RWPE2 (cell line): Measurements from ENCODE around the gene SHROOM2.
A peak's percentile ranks its signal among the peaks of the same experiment; 100 is the strongest.

Experiments used
- ATAC-seq: fragments of 200-7000 bp; cut with Tn5 transposase; 3 replicates; pipeline ENCODE4 v1.9.1; 2021; ENCODE audit warnings: low read depth
- DNase-seq: peaks from one replicate; pipeline ENCODE4 v3.0.0-alpha.2; 2020; ENCODE audit warnings: low spot score
- H3K27ac ChIP-seq: fragments of 450-650 bp; 2 replicates; pipeline ENCODE4 v1.5.1; 2017; ENCODE audit warnings: mild to moderate bottlenecking; ENCODE audit not compliant: poor library complexity, severe bottlenecking
- H3K27me3 ChIP-seq: fragments of 250-450 bp; sonication (Bioruptor Pico); 2 replicates; pipeline ENCODE4 v1.5.1; 2021; ENCODE audit warnings: mild to moderate bottlenecking, moderate library complexity; ENCODE audit not compliant: insufficient read depth, poor library complexity, severe bottlenecking
- H3K36me3 ChIP-seq: fragments of 250-450 bp; sonication (Bioruptor Pico); 2 replicates; pipeline ENCODE4 v1.5.1; 2020; ENCODE audit warnings: low read depth, mild to moderate bottlenecking, moderate library complexity
- H3K4me1 ChIP-seq: fragments of 250-450 bp; sonication (Bioruptor Pico); 2 replicates; pipeline ENCODE4 v1.5.1; 2021; ENCODE audit warnings: mild to moderate bottlenecking, moderate library complexity; ENCODE audit not compliant: insufficient read depth, poor library complexity, severe bottlenecking
- H3K4me3 ChIP-seq: fragments of 250-450 bp; sonication (Bioruptor Pico); 2 replicates; pipeline ENCODE4 v1.5.1; 2021; ENCODE audit warnings: mild to moderate bottlenecking, moderate library complexity; ENCODE audit not compliant: severe bottlenecking
- H3K9me3 ChIP-seq: fragments of 250-450 bp; sonication (Bioruptor Pico); 2 replicates; pipeline ENCODE4 v1.5.1; 2021; ENCODE audit warnings: mild to moderate bottlenecking, moderate library complexity; ENCODE audit not compliant: severe bottlenecking
- TF ChIP-seq, protein P1 (sequence below): fragments of 450-650 bp; IDR thresholded peaks from one replicate; pipeline ENCODE4 v1.5.1; 2017; ENCODE audit warnings: mild to moderate bottlenecking, moderate library complexity; ENCODE audit not compliant: poor library complexity, severe bottlenecking

SHROOM2 gene

DNA sequence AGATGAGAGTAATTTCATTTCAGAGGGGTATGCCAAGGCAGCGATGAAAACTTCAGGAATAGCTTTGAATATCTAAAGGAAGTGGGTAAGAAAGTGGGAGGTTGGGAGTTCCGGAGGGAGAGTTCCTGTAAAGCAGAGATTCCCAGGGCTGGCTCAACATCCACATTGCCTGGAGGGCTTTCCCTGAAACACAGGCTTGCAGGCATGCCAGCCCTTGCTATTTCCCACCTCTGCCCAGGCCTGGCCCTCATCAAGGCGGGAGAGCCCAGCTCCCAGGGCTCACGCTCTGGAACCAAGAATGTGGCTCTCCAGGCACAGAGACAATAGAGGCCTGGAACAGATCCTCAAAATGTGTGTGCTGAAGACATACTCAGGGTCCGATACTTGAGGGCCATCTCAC lies 137.1 kb downstream of the SHROOM2 start:
- no peaks in the 10 kb centered on the region for H3K36me3 ChIP-seq
- peak overlapping the region; percentile 21 for H3K27ac ChIP-seq

DNA sequence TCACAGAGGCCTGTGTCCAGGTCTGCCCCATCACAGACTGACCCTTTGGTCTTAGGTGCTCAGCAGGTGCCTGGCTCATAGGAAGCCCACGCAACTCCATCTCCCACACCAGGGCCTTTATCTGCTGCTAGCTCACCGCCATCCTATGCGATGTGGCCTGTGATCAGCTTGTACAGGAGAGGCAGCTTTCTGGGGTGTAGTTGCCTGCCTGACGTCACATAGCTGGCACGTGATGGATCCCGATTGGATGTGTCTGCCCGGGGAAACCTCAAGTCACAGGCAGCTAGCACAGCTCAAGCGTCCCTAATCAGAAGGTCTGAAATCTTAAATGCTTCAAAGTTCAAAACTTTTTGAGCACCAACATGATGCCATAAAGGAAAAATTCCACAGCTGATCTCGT lies 139.8 kb downstream of the SHROOM2 start:
- H3K4me3 ChIP-seq = no peak overlapping the region
- no peak overlapping the region for H3K27ac ChIP-seq
- DNase-seq = no peak
- H3K36me3 ChIP-seq = no peaks in the 10 kb centered on the region
- H3K27me3 ChIP-seq = no peaks in the 10 kb centered on the region
- no peaks in the 10 kb centered on the region for H3K4me1 ChIP-seq
- no peaks in the 10 kb centered on the region for H3K9me3 ChIP-seq
- no peak for ATAC-seq
- TF ChIP-seq, protein P1, sequence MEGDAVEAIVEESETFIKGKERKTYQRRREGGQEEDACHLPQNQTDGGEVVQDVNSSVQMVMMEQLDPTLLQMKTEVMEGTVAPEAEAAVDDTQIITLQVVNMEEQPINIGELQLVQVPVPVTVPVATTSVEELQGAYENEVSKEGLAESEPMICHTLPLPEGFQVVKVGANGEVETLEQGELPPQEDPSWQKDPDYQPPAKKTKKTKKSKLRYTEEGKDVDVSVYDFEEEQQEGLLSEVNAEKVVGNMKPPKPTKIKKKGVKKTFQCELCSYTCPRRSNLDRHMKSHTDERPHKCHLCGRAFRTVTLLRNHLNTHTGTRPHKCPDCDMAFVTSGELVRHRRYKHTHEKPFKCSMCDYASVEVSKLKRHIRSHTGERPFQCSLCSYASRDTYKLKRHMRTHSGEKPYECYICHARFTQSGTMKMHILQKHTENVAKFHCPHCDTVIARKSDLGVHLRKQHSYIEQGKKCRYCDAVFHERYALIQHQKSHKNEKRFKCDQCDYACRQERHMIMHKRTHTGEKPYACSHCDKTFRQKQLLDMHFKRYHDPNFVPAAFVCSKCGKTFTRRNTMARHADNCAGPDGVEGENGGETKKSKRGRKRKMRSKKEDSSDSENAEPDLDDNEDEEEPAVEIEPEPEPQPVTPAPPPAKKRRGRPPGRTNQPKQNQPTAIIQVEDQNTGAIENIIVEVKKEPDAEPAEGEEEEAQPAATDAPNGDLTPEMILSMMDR = no peak

More for the DNA sequence above, 137.1 kb downstream of the SHROOM2 start:
- Histone ChIP-seq H3K4me1 (no peaks in the 10 kb centered on the region), H3K4me3 (no peak overlapping the region), H3K27me3 (no peaks in the 10 kb centered on the region), H3K9me3 (no peaks in the 10 kb centered on the region)
- ATAC-seq (no peak), DNase-seq (no peak)
- TF ChIP-seq, protein P1 = no peak

DNA sequence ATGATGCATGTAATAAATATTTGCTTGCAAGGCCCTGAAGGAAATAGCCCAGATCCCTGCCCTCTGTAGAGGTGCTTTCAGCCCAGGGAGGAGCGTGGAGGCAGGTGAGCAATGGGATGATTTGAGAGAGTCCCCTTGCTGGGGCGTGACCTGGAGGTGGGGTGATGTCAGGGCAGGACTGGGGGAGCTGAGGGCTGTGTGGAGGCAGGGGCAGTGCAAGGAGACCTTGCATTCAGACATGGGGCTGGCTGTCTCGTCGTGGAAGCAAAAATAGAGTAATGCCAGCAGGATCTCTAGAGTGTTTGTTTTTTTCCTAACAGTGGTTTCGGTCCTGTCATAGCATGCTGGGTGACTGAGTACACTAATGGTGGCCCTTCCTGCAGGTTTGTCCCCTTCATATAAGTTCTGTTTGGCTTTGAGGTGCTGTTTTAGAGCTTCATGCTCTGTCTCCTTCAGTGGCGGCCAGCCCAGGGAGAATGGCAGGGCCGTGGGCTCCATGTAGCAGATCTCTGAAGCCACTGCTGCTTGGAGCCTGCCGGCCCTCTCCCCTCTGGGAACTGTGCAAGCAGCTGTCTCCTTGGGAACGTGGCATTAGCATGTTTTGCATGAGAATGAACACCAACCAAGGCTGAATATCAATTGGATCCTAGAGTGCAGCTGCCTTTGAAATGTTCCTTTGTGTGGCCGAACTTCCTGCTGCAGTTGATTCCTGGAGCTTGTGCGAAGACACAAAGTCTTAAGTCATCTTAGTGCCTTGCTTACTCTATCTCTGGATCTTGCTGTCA lies 141.7 kb downstream of the SHROOM2 start:
- no peak for DNase-seq

DNA sequence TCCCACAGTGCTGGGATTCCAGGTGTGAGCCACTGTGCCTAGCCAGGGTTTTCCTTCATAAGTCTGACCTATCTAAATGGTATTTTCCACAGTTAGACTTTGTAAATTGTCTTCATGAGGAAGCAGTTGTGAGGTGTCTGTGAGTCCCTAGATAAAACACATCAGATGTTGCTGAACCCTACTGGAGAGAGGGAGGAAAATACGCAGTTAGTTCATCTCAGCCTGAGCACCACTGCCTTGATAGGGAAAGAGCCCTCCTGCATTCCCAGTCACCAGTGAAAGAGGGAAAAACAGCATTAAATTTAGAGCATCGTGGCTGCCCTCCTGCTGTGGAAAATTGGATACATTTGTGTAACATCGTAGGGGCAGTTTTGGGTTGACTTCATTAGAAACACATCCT lies 149.2 kb downstream of the SHROOM2 start:
- Histone ChIP-seq H3K27me3 (no peaks in the 10 kb centered on the region), H3K4me3 (no peak overlapping the region), H3K9me3 (no peaks in the 10 kb centered on the region), H3K4me1 (no peaks in the 10 kb centered on the region), H3K27ac (no peak overlapping the region), H3K36me3 (no peaks in the 10 kb centered on the region; the same call in 1 of the 2 replicates)
- TF ChIP-seq, protein P1 = no peak
- ATAC-seq = no peak
- no peak for DNase-seq

More for the DNA sequence above, 141.7 kb downstream of the SHROOM2 start:
- H3K9me3 ChIP-seq = no peaks in the 10 kb centered on the region
- no peaks in the 10 kb centered on the region for H3K4me1 ChIP-seq
- H3K36me3 ChIP-seq = no peaks in the 10 kb centered on the region
- no peak overlapping the region for H3K4me3 ChIP-seq
- TF ChIP-seq, protein P1 = no peak
- no peak for ATAC-seq
- H3K27ac ChIP-seq = no peak overlapping the region
- no peaks in the 10 kb centered on the region for H3K27me3 ChIP-seq

DNA sequence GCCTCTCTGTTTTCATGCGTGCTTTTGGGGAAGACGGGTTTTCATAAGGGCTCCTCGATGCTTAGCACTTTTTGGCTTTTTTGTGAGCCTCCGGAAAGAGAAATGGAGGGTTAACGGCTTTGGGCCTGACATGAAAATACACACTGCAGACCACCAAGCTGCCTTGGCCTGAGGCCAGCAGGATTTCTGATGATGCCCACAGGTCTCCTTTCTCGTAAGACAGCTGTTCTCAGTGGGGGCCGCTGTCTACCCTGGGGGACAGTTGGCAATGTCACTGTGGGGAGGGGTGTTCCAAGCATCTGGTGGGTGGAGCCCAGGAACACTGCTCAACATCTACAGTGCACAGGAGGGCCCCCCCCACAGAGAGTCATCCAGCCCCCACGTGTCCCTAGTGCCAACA lies 151.5 kb downstream of the SHROOM2 start:
- Histone ChIP-seq H3K9me3 (no peaks in the 10 kb centered on the region), H3K36me3 (peaks cover 5% of the 10 kb centered on the region), H3K27ac (no peak overlapping the region), H3K4me3 (no peak overlapping the region), H3K27me3 (no peaks in the 10 kb centered on the region), H3K4me1 (no peaks in the 10 kb centered on the region)
- no peak for ATAC-seq
- TF ChIP-seq, protein P1 = no peak
- DNase-seq = no peak
